ENCODE measurements around the gene C17orf113.

GRCh38 chr17:42059815-42060214, 9.4 kb upstream of the C17orf113 start:
- TF ChIP-seq POLR2A (IDR thresholded peaks at IDR 0.05) = no peak
- no peak for TF ChIP-seq CTCF (IDR thresholded peaks at IDR 0.05)
- no peak for TF ChIP-seq POLR2AphosphoS5 (IDR thresholded peaks at IDR 0.05)
- TF ChIP-seq EP300 (IDR thresholded peaks at IDR 0.05) = no peak
